GM12872 (cell line): Measurements from ENCODE around the gene TRPV6.
A peak's percentile ranks its signal among the peaks of the same experiment; 100 is the strongest.

Experiments
- CTCF ChIP-seq: IDR thresholded peaks from 3 replicates; pipeline ENCODE4 v1.5.1; 2011; ENCODE audit warnings: low read depth, mild to moderate bottlenecking, low read length, moderate library complexity; ENCODE audit not compliant: insufficient read depth

TRPV6 gene

DNA sequence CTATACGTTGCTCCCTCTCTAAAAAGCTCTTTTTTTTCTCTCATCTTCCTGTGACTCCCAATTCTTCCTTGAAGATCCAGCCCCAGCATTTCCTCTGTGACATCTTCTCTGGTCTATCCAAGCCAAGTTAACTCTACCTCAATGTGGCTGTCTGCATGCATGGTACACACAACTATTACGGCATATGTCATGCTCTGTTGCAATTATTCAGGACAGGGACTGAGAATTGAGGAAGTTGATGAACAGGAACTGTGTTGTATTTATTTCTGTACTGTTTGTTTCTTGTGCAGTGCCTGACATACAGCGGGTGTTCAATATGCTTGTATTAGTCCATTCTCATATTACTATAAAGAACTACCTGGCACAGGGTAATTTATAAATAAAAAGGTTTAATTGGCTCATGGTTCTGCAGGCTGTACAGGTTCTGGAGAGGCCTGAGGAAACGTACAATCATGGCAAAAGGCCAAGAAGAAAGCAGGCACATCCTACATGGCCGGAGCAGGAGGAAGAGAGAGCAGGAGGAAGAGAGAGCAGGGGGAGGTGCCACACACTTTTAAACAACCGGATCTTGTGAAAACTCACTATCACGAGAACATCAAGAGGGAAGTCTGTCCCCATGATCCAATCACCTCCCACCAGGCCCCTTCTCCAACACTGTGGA lies 41.7 kb upstream of the TRPV6 start:
- TF ChIP-seq CTCF: no peak

DNA sequence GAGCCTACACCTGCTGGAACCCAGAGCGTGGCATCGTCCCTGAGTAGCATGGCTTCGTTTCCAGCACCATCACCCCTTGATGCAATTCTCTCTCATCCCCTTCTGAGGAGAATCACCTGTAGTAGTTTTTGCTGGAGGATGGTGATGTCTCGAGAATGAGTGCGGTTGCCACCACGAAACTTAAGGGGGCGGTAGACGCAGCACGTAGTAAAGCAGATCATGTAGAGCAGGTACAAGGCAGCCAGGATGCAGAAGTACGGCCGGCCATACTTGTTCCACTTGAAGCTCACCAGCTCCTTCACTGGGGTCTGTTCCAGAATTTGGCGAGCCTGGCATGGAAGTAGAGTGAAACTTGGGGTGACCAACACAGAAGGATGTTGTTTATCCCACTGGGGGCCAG lies 39.9 kb upstream of the TRPV6 start:
- TF ChIP-seq CTCF: peak; percentile 34; the same call in 1 of the 3 replicates

GRCh38 chr7:142923391-142923790 lies 37.8 kb upstream of the TRPV6 start:
- TF ChIP-seq CTCF: no peak

DNA sequence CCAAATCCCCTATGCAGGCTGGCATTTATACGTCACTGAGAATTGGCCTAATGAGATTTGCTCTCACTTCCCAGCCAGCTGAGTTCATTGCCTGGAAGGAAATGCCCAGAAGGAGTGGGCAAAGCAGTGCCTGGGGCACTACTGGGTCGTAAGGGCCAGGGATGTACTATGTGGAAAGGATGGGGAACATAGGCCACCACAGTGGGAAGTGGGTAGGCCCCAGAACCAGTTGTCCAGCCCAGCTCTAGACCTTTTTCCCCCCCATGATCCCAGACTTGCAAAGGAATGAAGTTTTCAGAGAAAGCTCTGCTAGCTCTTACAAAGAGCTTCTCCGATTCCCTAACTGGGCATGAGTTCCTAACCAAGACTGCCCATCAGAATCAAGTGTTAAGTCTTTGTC lies 34.1 kb upstream of the TRPV6 start:
- no peak for TF ChIP-seq CTCF

DNA sequence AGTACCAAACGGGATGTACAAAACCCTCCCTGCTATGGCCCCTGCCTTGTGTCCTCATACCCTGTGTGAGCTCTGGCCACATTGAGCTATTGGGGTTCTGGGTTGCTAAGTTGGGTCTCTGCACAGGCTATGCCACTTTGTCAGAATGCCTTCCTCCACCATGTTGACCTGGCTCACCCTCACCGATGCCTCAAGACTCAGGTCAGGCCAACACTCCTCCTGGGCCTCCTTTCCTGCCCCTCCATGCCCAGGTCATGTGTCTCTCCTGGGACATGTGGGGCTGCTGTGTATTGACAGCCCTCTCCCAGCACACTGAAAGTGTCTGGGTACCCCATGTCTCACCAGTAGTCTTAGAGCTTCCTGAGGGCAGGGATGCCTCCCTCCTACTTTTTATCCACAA lies 33.4 kb upstream of the TRPV6 start:
- no peak for TF ChIP-seq CTCF

- no peak for TF ChIP-seq CTCF
Measured at GRCh38 chr7:142917447-142917846, 31.9 kb upstream of the TRPV6 start.

DNA sequence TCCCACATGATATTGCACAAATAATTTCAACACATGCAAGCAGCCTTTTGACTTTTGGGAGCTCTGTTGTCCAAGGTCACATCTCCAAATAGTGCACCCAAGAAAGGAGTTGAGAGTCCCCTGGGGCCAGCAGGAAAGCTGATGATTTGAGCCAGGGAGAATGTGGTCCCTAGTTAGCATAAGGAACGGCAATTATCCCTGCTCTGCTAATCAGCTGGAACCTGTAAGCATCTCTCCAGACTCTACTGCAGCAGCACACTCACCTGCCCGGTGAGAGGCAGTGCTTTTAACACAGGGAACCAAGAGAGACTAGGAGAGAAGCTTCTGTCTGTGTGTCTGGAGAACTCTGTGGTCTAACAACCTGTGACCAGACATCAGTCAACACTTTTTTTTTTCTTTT lies 31.0 kb upstream of the TRPV6 start:
- TF ChIP-seq CTCF: no peak
